Ovary (tissue), 9 donors: Measurements from ENCODE around the gene ITGB5. TPM values are rescaled to one million over a fixed set of nuclear protein-coding genes. Genes with fewer than 3 reads are reported as not detected.

Experiments
- DNase-seq, 5 donors: peaks; one replicate each; pipeline ENCODE4 v3.0.0-alpha.2; 2019 to 2020
- H3K27ac ChIP-seq, 2 donors: fragments of 200-600 bp; one replicate each; pipeline versions ENCODE4 v1.5.1 to v1.8.0; 2019 to 2022
- H3K27me3 ChIP-seq: fragments of 200-600 bp; one replicate; pipeline ENCODE4 v1.8.0; 2022
- H3K36me3 ChIP-seq: fragments of 200-600 bp; sonication (generic); one replicate; pipeline ENCODE4 v1.5.1; 2019
- H3K4me1 ChIP-seq: one replicate; pipeline ENCODE4 v1.8.1; 2013; ENCODE audit warnings: mild to moderate bottlenecking, moderate library complexity; ENCODE audit not compliant: insufficient read depth
- H3K4me3 ChIP-seq: fragments of 200-600 bp; sonication (generic); one replicate; pipeline ENCODE4 v1.5.1; 2017
- H3K9me3 ChIP-seq, 2 donors: fragments of 200-600 bp in 1 of 2; sonication (generic) in 1 of 2; one replicate each; pipeline versions ENCODE4 v1.5.1 to v1.8.1; 2013 to 2019; ENCODE audit warnings: mild to moderate bottlenecking in 1 of 2, moderate library complexity in 1 of 2
- EP300 ChIP-seq: sonication (generic); formaldehyde crosslinking; IDR thresholded peaks from one replicate; pipeline ENCODE4 v1.6.1; 2017; ENCODE audit warnings: antibody characterized with exemption
- POLR2A ChIP-seq: fragments of 450-650 bp; IDR thresholded peaks from one replicate; pipeline ENCODE4 v1.6.1; 2017; ENCODE audit warnings: antibody characterized with exemption, mild to moderate bottlenecking, moderate library complexity
- WGBS, 3 donors: extraction: QIAGEN DNeasy Blood & Tissue Kit in 1 of 3; methylation state at CpG; one replicate each; pipeline versions ENCODE4 v1.1.5 to v1.1.7; 2013 to 2017; 5-methylcytosine and 5-hydroxymethylcytosine counted together
- intact Hi-C, 4 donors: fragments of 100-400 bp; cut with DNase I; formaldehyde crosslinking; loops; one replicate each; pipeline versions ENCODE4 v1.11.0 to v1.15.1; 2022 to 2023
- polyA plus RNA-seq, 2 donors: library from polyadenylated mRNA; stranded (reverse); fragments of 200-250 nt in 1 of 2; fragments of 350-450 nt in 1 of 2; fragmentation: Illumina TruSeq in 1 of 2; extraction: RNeasy Lipid Tissue Mini Kit (QIAGEN cat#74804) in 1 of 2; gene quantifications; one replicate each; pipeline ENCODE4 v1.2.3, GENCODE V29; 2013 to 2014
- total RNA-seq, 7 donors: library from RNA; depleted of rRNA in 2 of 7; stranded (reverse); fragments of >200 nt in 2 of 7; fragmentation: NEBNext Ultra II Directional in 3 of 7; extraction: Animal tissue kit (Norgen Biotek cat#: 25700) in 3 of 7; gene quantifications; one replicate each; pipeline versions ENCODE4 v1.1.0 to v1.2.4, GENCODE V29; 2016 to 2023
- TF ChIP-seq, protein P1 (sequence below), 3 donors: fragments of 450-650 bp in 2 of 3; fragments of 200-600 bp in 1 of 3; IDR thresholded peaks; one replicate each; pipeline versions ENCODE4 v1.5.1 to v1.8.0; 2016 to 2022; ENCODE audit warnings: antibody characterized with exemption in 3 of 3, mild to moderate bottlenecking in 1 of 3
- donor health status: DM: no; HTN: no; CAD: no; lungs with moderate emphysema.
- donor health status: DM: no; HTN: no; CAD: no.
- donor health status: Bipolar disorder and iron deficiency.
- donor health status: DM: yes; HTN: yes; CAD: no.
- donor health status: DM: no; HTN: no; CAD: no.
- donor health status: DM: yes; HTN: yes; CAD: no.

The ITGB5 gene
- total and polyA plus RNA-seq, 9 donors, result 31.0 to 109 (median 38.0) TPM

DNA sequence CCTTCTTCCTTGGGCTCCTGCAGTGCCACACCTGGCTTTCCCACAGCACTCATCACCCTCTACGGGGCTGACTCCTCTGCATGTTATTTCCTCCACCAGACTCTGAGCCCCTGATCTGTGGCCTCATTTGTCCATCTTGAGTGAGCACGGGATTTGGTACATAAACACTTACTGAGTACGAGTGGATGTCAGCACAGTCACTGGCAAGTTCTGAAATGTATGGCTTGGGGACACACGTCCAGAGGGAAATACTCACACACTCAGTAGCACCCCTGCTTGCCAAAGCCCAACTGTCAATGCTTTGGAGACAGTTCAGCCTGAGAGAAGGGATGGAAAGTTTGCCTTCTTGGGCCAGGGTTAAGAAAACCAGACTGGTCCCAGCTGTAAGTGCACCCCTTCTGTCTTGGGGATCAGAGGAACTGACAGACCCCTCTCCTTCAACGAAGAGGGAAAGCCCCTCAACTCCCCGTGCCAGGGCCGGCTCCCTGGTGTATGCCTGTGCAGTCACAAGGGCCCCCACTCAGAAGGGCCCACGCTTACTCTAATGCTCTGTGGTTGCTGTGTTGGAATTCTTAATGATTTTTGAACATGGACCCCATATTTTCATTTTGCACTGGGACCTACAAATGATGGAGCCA lies 85.0 kb downstream of the ITGB5 start:
- no peak for DNase-seq
- no peaks in the 10 kb centered on the region for H3K36me3 ChIP-seq
- no peaks in the 10 kb centered on the region for H3K27me3 ChIP-seq
- intact Hi-C loops, result no loop called here
- peaks cover 19% of the 10 kb centered on the region for H3K4me1 ChIP-seq
- no peak overlapping the region for H3K27ac ChIP-seq
- 90 to 92% (median 90%) methylated on average over 8 of the region's 8 CpGs for WGBS, 3 donors
- TF ChIP-seq, protein P1, sequence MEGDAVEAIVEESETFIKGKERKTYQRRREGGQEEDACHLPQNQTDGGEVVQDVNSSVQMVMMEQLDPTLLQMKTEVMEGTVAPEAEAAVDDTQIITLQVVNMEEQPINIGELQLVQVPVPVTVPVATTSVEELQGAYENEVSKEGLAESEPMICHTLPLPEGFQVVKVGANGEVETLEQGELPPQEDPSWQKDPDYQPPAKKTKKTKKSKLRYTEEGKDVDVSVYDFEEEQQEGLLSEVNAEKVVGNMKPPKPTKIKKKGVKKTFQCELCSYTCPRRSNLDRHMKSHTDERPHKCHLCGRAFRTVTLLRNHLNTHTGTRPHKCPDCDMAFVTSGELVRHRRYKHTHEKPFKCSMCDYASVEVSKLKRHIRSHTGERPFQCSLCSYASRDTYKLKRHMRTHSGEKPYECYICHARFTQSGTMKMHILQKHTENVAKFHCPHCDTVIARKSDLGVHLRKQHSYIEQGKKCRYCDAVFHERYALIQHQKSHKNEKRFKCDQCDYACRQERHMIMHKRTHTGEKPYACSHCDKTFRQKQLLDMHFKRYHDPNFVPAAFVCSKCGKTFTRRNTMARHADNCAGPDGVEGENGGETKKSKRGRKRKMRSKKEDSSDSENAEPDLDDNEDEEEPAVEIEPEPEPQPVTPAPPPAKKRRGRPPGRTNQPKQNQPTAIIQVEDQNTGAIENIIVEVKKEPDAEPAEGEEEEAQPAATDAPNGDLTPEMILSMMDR (IDR thresholded peaks at IDR 0.05), result no peak
- TF ChIP-seq POLR2A (no peak), EP300 (no peak)
- H3K4me3 ChIP-seq, result no peak overlapping the region
- H3K9me3 ChIP-seq, result no peaks in the 10 kb centered on the region

GRCh38 chr3:124800511-124801258 lies 86.5 kb downstream of the ITGB5 start:
- H3K9me3 ChIP-seq, result no peaks in the 10 kb centered on the region
- peaks cover 17% of the 10 kb centered on the region for H3K4me1 ChIP-seq
- intact Hi-C loops, result no loop called here
- DNase-seq, result peak; percentile 58 to 81 (median 74)
- WGBS, 3 donors, result 8 to 12% (median 12%) methylated on average over 10 of the region's 10 CpGs
- H3K36me3 ChIP-seq, result no peaks in the 10 kb centered on the region
- peak overlapping the region in 1 of 2 donors; percentile 33 for H3K27ac ChIP-seq
- no peak overlapping the region for H3K4me3 ChIP-seq
- H3K27me3 ChIP-seq, result no peaks in the 10 kb centered on the region
- TF ChIP-seq, protein P1 (IDR thresholded peaks at IDR 0.05), result no peak

GRCh38 chr3:124800076-124800475 lies 87.1 kb downstream of the ITGB5 start:
- Histone ChIP-seq H3K4me3 (no peak overlapping the region), H3K27me3 (no peaks in the 10 kb centered on the region), H3K9me3 (no peaks in the 10 kb centered on the region), H3K4me1 (peaks cover 17% of the 10 kb centered on the region), H3K27ac (no peak overlapping the region), H3K36me3 (no peaks in the 10 kb centered on the region)
- TF ChIP-seq POLR2A (no peak), EP300 (no peak)
- TF ChIP-seq, protein P1 (IDR thresholded peaks at IDR 0.05), result no peak
- 36 to 82% (median 71%) methylated on average over 1 of the region's 1 CpG for WGBS, 3 donors
- no peak for DNase-seq
- intact Hi-C loops, result no loop called here

DNA sequence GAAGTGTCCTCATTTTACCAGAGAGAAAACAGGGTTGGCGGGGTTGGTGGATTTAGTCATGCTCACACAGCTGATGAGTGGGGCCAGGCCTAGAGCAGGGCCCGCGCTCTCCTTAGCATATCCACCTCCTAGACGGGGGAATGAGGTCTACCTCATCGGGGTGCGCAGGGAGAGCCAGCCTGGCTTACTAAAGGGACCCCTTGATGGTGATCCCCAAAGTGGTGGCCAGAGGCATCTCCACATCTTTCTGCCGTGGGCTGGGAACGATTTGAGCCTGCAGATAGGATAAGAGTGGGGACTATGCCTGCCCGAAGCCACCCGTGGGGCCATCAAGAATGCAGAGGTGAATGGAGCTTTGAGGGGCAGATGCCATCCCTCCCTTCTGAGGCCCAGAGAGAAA lies 87.5 kb downstream of the ITGB5 start:
- Histone ChIP-seq H3K27me3 (no peaks in the 10 kb centered on the region), H3K4me3 (no peak overlapping the region), H3K9me3 (no peaks in the 10 kb centered on the region), H3K27ac (no peak overlapping the region), H3K4me1 (peaks cover 17% of the 10 kb centered on the region), H3K36me3 (no peaks in the 10 kb centered on the region)
- TF ChIP-seq EP300 (no peak), POLR2A (no peak)
- TF ChIP-seq, protein P1 (IDR thresholded peaks at IDR 0.05), result no peak
- intact Hi-C loops, result no loop called here
- DNase-seq, result no peak
- WGBS, 3 donors, result 93 to 95% (median 94%) methylated on average over 10 of the region's 10 CpGs
